ENCODE results near the gene PRKG1. TPM values are rescaled to one million over a fixed set of nuclear protein-coding genes. Genes with fewer than 3 reads are reported as not detected.

The PRKG1 gene
- total and polyA plus RNA-seq, 2 of the 4 experiments (the other 2 are of a cell fraction), result 3.5 to 18.3 TPM

- Histone ChIP-seq H2BK15ac (ENCODE audit: low read depth, low read length) (no peak overlapping the region), H3K4ac (ENCODE audit: low read depth, low read length) (no peak overlapping the region), H3K56ac (ENCODE audit: extremely low read depth, insufficient read depth, low read length) (no peak overlapping the region), H3K27me3 (ENCODE audit: control insufficient read depth, insufficient read depth, low read length) (no peaks in the 10 kb centered on the region), H3K4me2 (ENCODE audit: low read depth, low read length) (peak overlapping the region; percentile 45; the same call in 1 of the 2 replicates), H3K27ac (ENCODE audit: insufficient read depth, low read length) (no peak overlapping the region), H4K5ac (ENCODE audit: low read depth, low read length) (no peak overlapping the region), H2BK120ac (ENCODE audit: low read depth, low read length) (no peak overlapping the region), H2AFZ (replicated peaks; ENCODE audit: low read length, poor library complexity) (no peak overlapping the region), H3K23ac (ENCODE audit: low read depth, low read length) (no peak overlapping the region), H4K91ac (ENCODE audit: insufficient read depth, low read depth, low read length) (no peak overlapping the region), H3K79me1 (ENCODE audit: low read depth in 1 of 2, low read length in 2 of 2) (no peaks in the 10 kb centered on the region), H3K9me3 (ENCODE audit: control insufficient read depth, insufficient read depth, low read length) (no peaks in the 10 kb centered on the region), H3K14ac (replicated peaks; ENCODE audit: low read depth, low read length) (no peak overlapping the region), H3K18ac (ENCODE audit: low read depth, low read length) (peak overlapping the region; percentile 16; the same call in 1 of the 2 replicates), H4K8ac (ENCODE audit: low read depth in 2 of 2, low read length in 2 of 2) (no peak overlapping the region), H3K36me3 (ENCODE audit: control insufficient read depth, insufficient read depth, low read length) (no peaks in the 10 kb centered on the region), H2AK9ac (replicated peaks; ENCODE audit: low read depth, low read length, poor library complexity) (no peak overlapping the region), H3K4me3 (ENCODE audit: insufficient read depth, low read depth, low read length) (no peak overlapping the region), H3K4me1 (ENCODE audit: control insufficient read depth, insufficient read depth, low read length) (peaks cover 3% of the 10 kb centered on the region; the same call in 1 of the 2 replicates), H2BK20ac (ENCODE audit: low read depth, low read length) (no peak overlapping the region), H3K9ac (ENCODE audit: low read depth, low read length) (no peak overlapping the region), H3K9me1 (ENCODE audit: insufficient read depth, low read length) (0 out of 2 replicates have a peak, but pooled peaks cover 2% of the 10 kb centered on the region), H2BK5ac (ENCODE audit: low read depth, low read length, poor library complexity, severe bottlenecking) (no peak overlapping the region), H4K20me1 (ENCODE audit: insufficient read depth, low read length) (no peaks in the 10 kb centered on the region), H2AK5ac (ENCODE audit: low read depth, low read length) (no peak overlapping the region)
- TF ChIP-seq FOS (IDR thresholded peaks at IDR 0.05; ENCODE audit: low read depth, low read length) (peak; percentile 44; the same call in 1 of the 2 replicates), CTCF (conservative IDR thresholded peaks at IDR 0.05; ENCODE audit: low read depth, low read length) (no peak), MXI1 (IDR thresholded peaks at IDR 0.05; ENCODE audit: borderline replicate concordance, low read depth, low read length) (no peak), USF2 (IDR thresholded peaks at IDR 0.05; ENCODE audit: low read depth, low read length) (no peak), MAZ (IDR thresholded peaks at IDR 0.05; ENCODE audit: borderline replicate concordance, low read depth, low read length) (no peak), BHLHE40 (IDR thresholded peaks at IDR 0.05; ENCODE audit: low read depth, low read length) (no peak), CEBPB (IDR thresholded peaks at IDR 0.05; ENCODE audit: low read depth, low read length) (0 out of 2 replicates have a peak, but pooled peaks have one; percentile 1), CHD1 (IDR thresholded peaks at IDR 0.05; ENCODE audit: low read depth, low read length) (no peak), SMC3 (IDR thresholded peaks at IDR 0.05; ENCODE audit: low read depth, low read length) (no peak)
- POLR2A ChIA-PET (ENCODE audit: unreplicated experiment), result interaction anchor here (0.5 kb wide), 1 partner anchor 61 kb away, joined by 3 read pairs; no protein-coding TSS in a partner anchor
- ATAC-seq (ENCODE audit: low read depth), result peak; percentile 54
- peak; percentile 84 for DNase-seq
- CTCF ChIA-PET, result no interaction called here
- WGBS, 2 experiments (ENCODE audit: extremely low coverage in 2 of 2, insufficient read length in 1 of 2), result no CpG with 5 or more reads among the region's 3 CpGs
- in situ Hi-C loops (cut with MboI; ENCODE audit: low sequenced_read_pairs), result no loop called here
- dilution Hi-C loops (cut with HindIII; ENCODE audit: low sequenced_read_pairs, unreplicated experiment), result no loop called here
- BruUV-seq (replicated peaks), result no TSS peak
- intact Hi-C loops (cut with micrococcal nuclease), result no loop called here
Measured at GRCh38 chr10:51804866-51805265, 730.6 kb downstream of the PRKG1 start.
